OCI-LY1 (cell line): Measurements from ENCODE around the gene COL4A4.

Experiments used
- H2AFZ ChIP-seq: fragments of 200-600 bp; sonication (generic), shearing (Covaris generic); 2 replicates; pipeline ENCODE4 v1.6.0; 2014; ENCODE audit warnings: antibody characterized with exemption, mild to moderate bottlenecking, low read length
- H3F3A ChIP-seq: fragments of 200-600 bp; sonication (generic), shearing (Covaris generic); 2 replicates; pipeline ENCODE4 v1.6.0; 2014; ENCODE audit warnings: mild to moderate bottlenecking, antibody characterized with exemption, low read length, moderate library complexity; ENCODE audit not compliant: insufficient read depth
- H3K27ac ChIP-seq: fragments of 200-600 bp; sonication (generic); 2 replicates; pipeline ENCODE4 v1.5.1; 2014; ENCODE audit warnings: low read length, mixed run types, mild to moderate bottlenecking, low read depth; ENCODE audit not compliant: poor library complexity, severe bottlenecking
- H3K27me3 ChIP-seq: fragments of 200-600 bp; sonication (generic); 2 replicates; pipeline ENCODE4 v1.6.0; 2014; ENCODE audit warnings: antibody characterized with exemption, mild to moderate bottlenecking, low read length, moderate library complexity; ENCODE audit not compliant: insufficient read depth
- H3K36me3 ChIP-seq: fragments of 200-600 bp; sonication (generic); 2 replicates; pipeline ENCODE4 v1.6.1; 2014; ENCODE audit warnings: mild to moderate bottlenecking, antibody characterized with exemption, low read length, moderate library complexity, mixed read lengths; ENCODE audit not compliant: insufficient read depth
- H3K4me1 ChIP-seq: fragments of 200-600 bp; sonication (generic); 2 replicates; pipeline ENCODE4 v1.5.1; 2014; ENCODE audit warnings: mild to moderate bottlenecking, low read length, moderate library complexity; ENCODE audit not compliant: insufficient read depth, severe bottlenecking
- H3K4me2 ChIP-seq: fragments of 200-600 bp; sonication (generic), shearing (Covaris generic); 2 replicates; pipeline ENCODE4 v1.6.1; 2014; ENCODE audit warnings: low read length
- H3K4me3 ChIP-seq: fragments of 200-600 bp; sonication (generic); 2 replicates; pipeline ENCODE4 v1.5.1; 2014; ENCODE audit warnings: low read length, low read depth, mild to moderate bottlenecking, mixed read lengths; ENCODE audit not compliant: poor library complexity, severe bottlenecking
- H3K79me2 ChIP-seq: fragments of 200-600 bp; shearing (Covaris generic); 2 replicates; pipeline ENCODE4 v1.6.1; 2016; ENCODE audit warnings: mixed run types, low read length, mixed read lengths; ENCODE audit not compliant: insufficient read depth
- H3K9ac ChIP-seq: fragments of 200-600 bp; sonication (generic), shearing (Covaris generic); 2 replicates; pipeline ENCODE4 v1.6.1; 2014; ENCODE audit warnings: mild to moderate bottlenecking, low read length, mixed read lengths
- H3K9me2 ChIP-seq: fragments of 200-600 bp; sonication (generic), shearing (Covaris generic); 2 replicates; pipeline ENCODE4 v1.6.1; 2014; ENCODE audit warnings: low read depth, mild to moderate bottlenecking, low read length, mixed read lengths
- H3K9me3 ChIP-seq: fragments of 200-600 bp; shearing (Covaris generic); 2 replicates; pipeline ENCODE4 v1.6.1; 2014; ENCODE audit warnings: low read length, mixed read lengths
- H4K20me1 ChIP-seq: fragments of 200-600 bp; sonication (generic), shearing (Covaris generic); 2 replicates; pipeline ENCODE4 v1.6.0; 2016; ENCODE audit warnings: mild to moderate bottlenecking, low read length; ENCODE audit not compliant: insufficient read depth
- EZH2 ChIP-seq: fragments of 200-600 bp; sonication (generic), shearing (Covaris generic); IDR thresholded peaks from 2 replicates; pipeline ENCODE4 v1.8.0; 2017; ENCODE audit warnings: borderline replicate concordance, mixed run types, mild to moderate bottlenecking, antibody characterized with exemption, low read length, moderate library complexity, mixed read lengths
- TF ChIP-seq, protein P1 (sequence below): fragments of 200-600 bp; sonication (generic), shearing (Covaris generic); IDR thresholded peaks from 2 replicates; pipeline ENCODE4 v1.5.1; 2017; ENCODE audit warnings: mild to moderate bottlenecking, antibody characterized with exemption, low read length, moderate library complexity, mixed read lengths

Gene COL4A4

DNA sequence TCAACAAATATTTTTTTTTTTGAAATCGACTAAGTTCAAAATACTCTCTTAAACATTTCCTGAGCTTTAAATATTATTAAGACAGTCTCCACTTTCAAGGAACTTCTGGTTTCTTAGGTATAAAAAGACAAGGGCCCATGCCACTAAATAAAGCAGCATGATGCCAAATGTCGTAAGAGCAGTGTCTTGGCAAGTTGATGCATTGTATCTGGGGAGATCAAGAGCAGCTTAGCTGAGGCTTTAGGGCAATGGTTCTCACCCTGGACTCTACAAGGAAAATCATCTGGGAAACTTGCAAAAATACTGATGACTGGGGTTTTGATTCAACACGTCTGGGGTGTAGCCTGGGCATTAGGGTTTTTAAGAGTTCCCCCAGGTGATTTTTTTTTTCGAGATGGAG is 41.7 kb upstream of the COL4A4 start:
- H3K36me3 ChIP-seq: no peaks in the 10 kb centered on the region; the same call in 1 of the 2 replicates
- no peak overlapping the region for H3K9ac ChIP-seq
- H3K79me2 ChIP-seq: no peaks in the 10 kb centered on the region
- no peaks in the 10 kb centered on the region for H3K27me3 ChIP-seq
- TF ChIP-seq EZH2: no peak
- TF ChIP-seq, protein P1, sequence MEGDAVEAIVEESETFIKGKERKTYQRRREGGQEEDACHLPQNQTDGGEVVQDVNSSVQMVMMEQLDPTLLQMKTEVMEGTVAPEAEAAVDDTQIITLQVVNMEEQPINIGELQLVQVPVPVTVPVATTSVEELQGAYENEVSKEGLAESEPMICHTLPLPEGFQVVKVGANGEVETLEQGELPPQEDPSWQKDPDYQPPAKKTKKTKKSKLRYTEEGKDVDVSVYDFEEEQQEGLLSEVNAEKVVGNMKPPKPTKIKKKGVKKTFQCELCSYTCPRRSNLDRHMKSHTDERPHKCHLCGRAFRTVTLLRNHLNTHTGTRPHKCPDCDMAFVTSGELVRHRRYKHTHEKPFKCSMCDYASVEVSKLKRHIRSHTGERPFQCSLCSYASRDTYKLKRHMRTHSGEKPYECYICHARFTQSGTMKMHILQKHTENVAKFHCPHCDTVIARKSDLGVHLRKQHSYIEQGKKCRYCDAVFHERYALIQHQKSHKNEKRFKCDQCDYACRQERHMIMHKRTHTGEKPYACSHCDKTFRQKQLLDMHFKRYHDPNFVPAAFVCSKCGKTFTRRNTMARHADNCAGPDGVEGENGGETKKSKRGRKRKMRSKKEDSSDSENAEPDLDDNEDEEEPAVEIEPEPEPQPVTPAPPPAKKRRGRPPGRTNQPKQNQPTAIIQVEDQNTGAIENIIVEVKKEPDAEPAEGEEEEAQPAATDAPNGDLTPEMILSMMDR: no peak
- no peaks in the 10 kb centered on the region for H3K9me2 ChIP-seq
- no peak overlapping the region for H3K27ac ChIP-seq
- H2AFZ ChIP-seq: no peak overlapping the region
- H4K20me1 ChIP-seq: no peaks in the 10 kb centered on the region
- no peaks in the 10 kb centered on the region for H3K4me1 ChIP-seq
- no peaks in the 10 kb centered on the region for H3F3A ChIP-seq
- H3K9me3 ChIP-seq: no peaks in the 10 kb centered on the region
- no peak overlapping the region for H3K4me2 ChIP-seq
- no peak overlapping the region for H3K4me3 ChIP-seq

DNA sequence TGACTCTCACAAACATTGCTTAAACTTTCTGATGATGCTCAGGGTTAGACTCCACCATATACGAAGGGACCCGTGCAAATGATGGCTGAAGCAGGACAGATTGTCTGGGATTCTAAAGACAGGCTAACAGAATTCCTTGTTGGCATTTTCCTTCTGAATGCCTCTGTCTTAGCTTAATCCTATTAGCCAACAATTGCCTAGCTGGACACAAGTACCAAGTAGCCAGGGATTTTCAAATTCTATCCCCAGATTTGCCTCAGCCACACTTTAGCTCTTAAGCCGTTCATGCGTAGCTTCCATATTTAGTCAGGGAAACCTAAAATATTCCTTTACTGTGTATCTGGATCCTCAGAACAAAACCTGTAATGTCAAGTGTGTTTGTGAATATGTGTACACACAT is 40.4 kb upstream of the COL4A4 start:
- no peak overlapping the region for H3K27ac ChIP-seq
- no peak overlapping the region for H3K4me2 ChIP-seq
- H2AFZ ChIP-seq: no peak overlapping the region
- H3K4me1 ChIP-seq: no peaks in the 10 kb centered on the region
- no peaks in the 10 kb centered on the region for H4K20me1 ChIP-seq
- H3K9me2 ChIP-seq: no peaks in the 10 kb centered on the region
- no peak overlapping the region for H3K4me3 ChIP-seq
- no peaks in the 10 kb centered on the region for H3K9me3 ChIP-seq
- no peaks in the 10 kb centered on the region; the same call in 1 of the 2 replicates for H3K36me3 ChIP-seq
- TF ChIP-seq, protein P1: no peak
- no peak for TF ChIP-seq EZH2
- H3K9ac ChIP-seq: no peak overlapping the region
- no peaks in the 10 kb centered on the region for H3F3A ChIP-seq
- no peaks in the 10 kb centered on the region for H3K79me2 ChIP-seq
- no peaks in the 10 kb centered on the region for H3K27me3 ChIP-seq

DNA sequence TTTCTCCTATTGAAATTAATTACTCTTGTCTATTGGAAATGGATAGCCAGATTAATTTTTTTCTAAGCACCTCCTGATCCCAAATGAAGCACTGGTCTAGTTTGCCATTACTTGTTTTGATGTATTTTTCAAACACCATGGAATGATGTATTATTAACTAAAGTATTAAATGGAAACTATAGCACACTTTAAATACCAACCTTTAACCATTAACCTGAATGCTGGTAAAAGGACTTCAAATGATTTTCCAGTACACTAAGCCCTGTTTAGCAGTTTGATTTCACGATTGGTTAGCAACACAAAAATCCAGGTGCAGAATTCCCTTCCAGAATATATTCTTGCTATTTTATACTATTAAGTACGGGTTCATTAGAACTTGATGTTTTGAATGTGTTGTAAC is 37.8 kb upstream of the COL4A4 start:
- peaks cover 7% of the 10 kb centered on the region for H3K36me3 ChIP-seq
- H3K4me2 ChIP-seq: no peak overlapping the region
- H3K27ac ChIP-seq: no peak overlapping the region
- no peak overlapping the region for H3K9ac ChIP-seq
- H3K9me2 ChIP-seq: no peaks in the 10 kb centered on the region
- no peaks in the 10 kb centered on the region for H3K9me3 ChIP-seq
- H2AFZ ChIP-seq: no peak overlapping the region
- no peaks in the 10 kb centered on the region for H3K79me2 ChIP-seq
- no peak overlapping the region for H3K4me3 ChIP-seq
- H3F3A ChIP-seq: no peaks in the 10 kb centered on the region; the same call in 1 of the 2 replicates
- no peaks in the 10 kb centered on the region for H4K20me1 ChIP-seq
- no peak for TF ChIP-seq EZH2
- TF ChIP-seq, protein P1: no peak
- no peaks in the 10 kb centered on the region for H3K4me1 ChIP-seq
- no peaks in the 10 kb centered on the region for H3K27me3 ChIP-seq
